ENCODE data around the gene GSDMA. TPM values are rescaled to one million over a fixed set of nuclear protein-coding genes. Genes with fewer than 3 reads are reported as not detected.

The GSDMA gene
- polyA plus RNA-seq, 1 experiment, result not detected

GRCh38 chr17:39966771-39967170 is 4.0 kb downstream of the GSDMA start:
- Histone ChIP-seq H3K36me3 (ENCODE audit: control insufficient read depth, insufficient read depth, low read length) (no peaks in the 10 kb centered on the region), H3K27me3 (ENCODE audit: control insufficient read depth, insufficient read depth, low read length) (peaks cover 7% of the 10 kb centered on the region), H3K4me3 (ENCODE audit: low read depth, low read length) (no peak overlapping the region)
- no peak for DNase-seq (ENCODE audit: low read depth)
- POLR2A ChIA-PET, result no interaction called here
- TF ChIP-seq CTCF (IDR thresholded peaks at IDR 0.05; ENCODE audit: insufficient read depth, low read depth, low read length), result no peak
- CTCF ChIA-PET, result interaction anchor here (0.9 to 1.2 kb wide), 2 partner anchors 8 to 11 kb away, joined by 3 to 4 read pairs; no protein-coding TSS in a partner anchor

GRCh38 chr17:39968761-39969160 is 6.0 kb downstream of the GSDMA start:
- H3K36me3 ChIP-seq (ENCODE audit: control insufficient read depth, insufficient read depth, low read length), result no peaks in the 10 kb centered on the region
- peaks cover 7% of the 10 kb centered on the region for H3K27me3 ChIP-seq (ENCODE audit: control insufficient read depth, insufficient read depth, low read length)
- H3K4me3 ChIP-seq (ENCODE audit: low read depth, low read length), result no peak overlapping the region
- no peak for DNase-seq (ENCODE audit: low read depth)
- ChIA-PET CTCF (interaction anchor here (5.1 kb wide), 1 partner anchor 11 kb away, joined by 25 read pairs; the partner anchor contains the start of gene PSMD3), POLR2A (no interaction called here)
- TF ChIP-seq CTCF (IDR thresholded peaks at IDR 0.05; ENCODE audit: insufficient read depth, low read depth, low read length), result no peak

- POLR2A ChIA-PET, result no interaction called here
- Histone ChIP-seq H3K4me3 (ENCODE audit: low read depth, low read length) (no peak overlapping the region), H3K36me3 (ENCODE audit: control insufficient read depth, insufficient read depth, low read length) (no peaks in the 10 kb centered on the region), H3K27me3 (ENCODE audit: control insufficient read depth, insufficient read depth, low read length) (peaks cover 7% of the 10 kb centered on the region)
- TF ChIP-seq CTCF (IDR thresholded peaks at IDR 0.05; ENCODE audit: insufficient read depth, low read depth, low read length), result no peak
- DNase-seq (ENCODE audit: low read depth), result no peak
- CTCF ChIA-PET, result interaction anchor here (1.1 to 5.1 kb wide), 2 partner anchors 10 to 11 kb away, joined by 3 to 25 read pairs; partner anchors contain the start of gene PSMD3
Measured at GRCh38 chr17:39969375-39969774, 6.6 kb downstream of the GSDMA start.

- H3K4me3 ChIP-seq (ENCODE audit: low read depth, low read length), result no peak overlapping the region
- CTCF ChIA-PET, result interaction anchor here (0.6 to 5.1 kb wide), 3 partner anchors 10 to 30 kb away, joined by 3 to 25 read pairs (median 3); partner anchors contain the start of gene PSMD3
- H3K27me3 ChIP-seq (ENCODE audit: control insufficient read depth, insufficient read depth, low read length), result peaks cover 6% of the 10 kb centered on the region; the same call in 1 of the 2 replicates
- no peaks in the 10 kb centered on the region for H3K36me3 ChIP-seq (ENCODE audit: control insufficient read depth, insufficient read depth, low read length)
- no peak for DNase-seq (ENCODE audit: low read depth)
- POLR2A ChIA-PET, result no interaction called here
- TF ChIP-seq CTCF (IDR thresholded peaks at IDR 0.05; ENCODE audit: insufficient read depth, low read depth, low read length), result no peak
Measured at GRCh38 chr17:39970157-39970692, 7.4 kb downstream of the GSDMA start.

- Histone ChIP-seq H3K36me3 (ENCODE audit: control insufficient read depth, insufficient read depth, low read length) (no peaks in the 10 kb centered on the region), H3K27me3 (ENCODE audit: control insufficient read depth, insufficient read depth, low read length) (peaks cover 6% of the 10 kb centered on the region; the same call in 1 of the 2 replicates), H3K4me3 (ENCODE audit: low read depth, low read length) (no peak overlapping the region)
- POLR2A ChIA-PET, result no interaction called here
- no peak for TF ChIP-seq CTCF (IDR thresholded peaks at IDR 0.05; ENCODE audit: insufficient read depth, low read depth, low read length)
- CTCF ChIA-PET, result interaction anchor here (1.3 to 5.1 kb wide), 3 partner anchors 9 to 142 kb away, joined by 5 to 25 read pairs (median 15); partner anchors contain the start of gene PSMD3
- DNase-seq (ENCODE audit: low read depth), result no peak
Measured at GRCh38 chr17:39971076-39971603, 8.3 kb downstream of the GSDMA start.
